GM21381 (cell line): ENCODE data around the gene CBLC.
A peak's percentile ranks its signal among the peaks of the same experiment; 100 is the strongest.

Experiments
- ATAC-seq: cut with Tn5 transposase; IDR thresholded peaks from one replicate; pipeline ENCODE4 v1.9.1; 2021; ENCODE audit warnings: mild to moderate bottlenecking, moderate library complexity; ENCODE audit not compliant: unreplicated experiment

The CBLC gene

DNA sequence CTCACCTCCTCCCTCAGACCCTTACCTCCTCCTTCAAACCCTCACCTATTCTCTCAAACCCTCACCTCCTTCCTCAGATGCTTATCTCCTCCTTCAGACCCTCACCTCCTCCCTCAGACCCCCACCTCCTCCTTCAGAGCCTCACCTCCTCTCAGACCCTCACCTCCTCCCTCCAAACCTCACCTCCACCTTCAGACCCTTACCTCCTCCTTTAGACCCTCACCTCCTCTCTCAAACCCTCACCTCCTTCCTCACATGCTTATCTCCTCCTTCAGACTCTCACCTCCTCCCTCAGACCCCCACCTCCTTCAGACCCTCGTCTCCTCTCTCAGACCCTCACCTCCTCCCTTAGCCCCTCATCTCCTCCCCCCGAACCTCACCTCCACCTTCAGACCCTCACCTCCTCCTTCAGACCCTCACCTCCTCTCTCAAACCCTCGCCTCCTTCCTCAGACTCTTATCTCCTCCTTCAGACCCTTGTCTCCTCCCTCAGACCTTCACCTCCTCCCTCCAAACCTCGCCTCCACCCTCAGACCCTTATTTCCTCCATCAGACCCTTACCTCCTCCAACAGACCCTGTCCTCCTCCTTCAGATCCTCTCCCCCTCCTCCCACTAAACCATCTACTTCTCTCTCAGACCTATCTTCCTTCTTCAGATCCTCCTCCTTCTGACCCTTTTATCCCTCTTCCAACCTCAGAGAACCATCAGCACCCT, 31.6 kb upstream of the CBLC start:
- no peak for ATAC-seq

DNA sequence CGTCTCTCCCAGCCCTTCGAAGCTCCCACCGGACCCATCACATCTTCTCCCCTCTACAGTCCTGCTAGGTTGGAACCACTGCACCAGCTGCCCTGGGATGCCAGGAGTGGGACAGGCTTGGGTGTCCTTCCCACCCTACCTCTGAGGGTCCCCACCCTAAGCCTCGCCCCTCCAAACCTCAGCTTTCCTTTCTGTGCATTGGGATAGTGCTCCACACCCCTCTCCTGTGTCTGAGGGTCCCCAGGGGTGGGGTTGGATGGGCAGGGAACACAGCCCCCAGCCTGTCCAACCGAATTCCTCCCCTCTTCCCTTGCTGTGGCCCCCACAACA, 31.1 kb upstream of the CBLC start:
- ATAC-seq, result no peak

DNA sequence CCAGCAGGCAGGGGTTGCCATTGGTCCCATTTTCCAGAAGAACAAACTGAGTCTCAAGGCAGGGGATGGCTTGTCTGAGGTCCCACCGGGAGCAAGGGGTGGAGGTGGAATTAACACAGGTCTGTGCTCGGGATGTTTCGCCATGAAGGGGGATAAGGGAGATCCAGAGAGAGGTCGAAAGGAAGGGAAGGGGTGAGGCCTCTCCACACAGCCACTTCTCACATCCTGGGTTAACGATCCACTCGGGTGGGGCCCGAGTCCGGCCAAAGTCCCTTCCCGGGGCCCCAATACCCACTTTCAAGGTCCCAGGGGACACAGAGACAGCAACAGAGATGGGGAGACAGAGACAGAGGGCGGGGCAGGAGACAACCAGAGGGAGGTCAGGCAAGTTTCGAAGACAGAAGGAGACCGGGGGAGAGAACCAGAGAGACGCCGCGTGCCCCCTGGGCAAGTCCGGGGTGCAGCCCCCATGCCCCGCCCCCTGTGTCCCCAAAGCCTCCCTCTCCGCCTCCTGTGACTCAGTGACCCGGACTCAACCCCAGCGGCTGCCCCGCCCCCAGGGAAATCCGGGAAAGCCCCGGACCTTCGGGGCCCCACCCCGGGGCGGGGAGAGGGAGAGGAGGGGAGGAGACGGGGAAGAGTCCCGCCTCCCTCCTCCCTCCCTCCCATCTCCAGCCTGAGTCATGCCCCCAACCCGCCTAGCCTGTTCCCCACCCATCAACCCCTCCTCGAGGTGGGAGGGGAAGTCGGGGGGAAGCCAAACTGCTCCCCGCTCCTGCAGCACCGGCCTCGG, 30.5 kb upstream of the CBLC start:
- ATAC-seq, result peak; percentile 40

DNA sequence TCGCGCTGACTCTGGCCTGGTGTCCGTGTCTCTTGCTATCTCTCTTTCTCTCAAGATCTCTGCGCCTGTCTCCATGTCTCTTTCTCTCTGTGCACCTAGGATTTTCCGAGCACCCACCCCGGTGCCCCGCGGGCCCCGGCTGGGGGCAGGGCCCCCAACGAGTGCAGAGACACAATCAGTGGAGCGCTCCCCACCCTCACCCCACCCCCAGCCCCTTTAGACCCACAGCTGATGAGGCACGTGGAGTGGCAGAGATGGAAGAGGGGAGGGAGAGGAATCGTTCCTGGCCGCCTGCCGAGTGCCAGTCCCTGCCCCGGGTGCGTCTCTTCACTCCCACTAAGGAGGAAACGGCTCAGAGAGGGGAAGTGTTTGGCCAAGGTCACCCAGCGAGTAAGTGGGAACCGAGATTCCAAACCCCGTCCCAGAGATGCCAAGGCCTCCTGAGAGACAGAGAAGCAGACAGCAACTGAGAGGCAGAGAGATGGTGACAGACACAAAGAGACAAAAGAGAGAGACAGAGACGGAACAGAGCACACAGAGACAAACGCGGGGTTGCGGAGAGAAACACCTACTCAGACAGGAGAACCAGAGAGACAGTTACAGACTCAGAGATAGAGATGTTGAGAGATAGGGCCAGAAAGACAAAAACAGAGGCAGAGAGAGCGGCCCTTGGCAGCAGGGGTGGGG, 29.8 kb upstream of the CBLC start:
- ATAC-seq, result peak; percentile 5

DNA sequence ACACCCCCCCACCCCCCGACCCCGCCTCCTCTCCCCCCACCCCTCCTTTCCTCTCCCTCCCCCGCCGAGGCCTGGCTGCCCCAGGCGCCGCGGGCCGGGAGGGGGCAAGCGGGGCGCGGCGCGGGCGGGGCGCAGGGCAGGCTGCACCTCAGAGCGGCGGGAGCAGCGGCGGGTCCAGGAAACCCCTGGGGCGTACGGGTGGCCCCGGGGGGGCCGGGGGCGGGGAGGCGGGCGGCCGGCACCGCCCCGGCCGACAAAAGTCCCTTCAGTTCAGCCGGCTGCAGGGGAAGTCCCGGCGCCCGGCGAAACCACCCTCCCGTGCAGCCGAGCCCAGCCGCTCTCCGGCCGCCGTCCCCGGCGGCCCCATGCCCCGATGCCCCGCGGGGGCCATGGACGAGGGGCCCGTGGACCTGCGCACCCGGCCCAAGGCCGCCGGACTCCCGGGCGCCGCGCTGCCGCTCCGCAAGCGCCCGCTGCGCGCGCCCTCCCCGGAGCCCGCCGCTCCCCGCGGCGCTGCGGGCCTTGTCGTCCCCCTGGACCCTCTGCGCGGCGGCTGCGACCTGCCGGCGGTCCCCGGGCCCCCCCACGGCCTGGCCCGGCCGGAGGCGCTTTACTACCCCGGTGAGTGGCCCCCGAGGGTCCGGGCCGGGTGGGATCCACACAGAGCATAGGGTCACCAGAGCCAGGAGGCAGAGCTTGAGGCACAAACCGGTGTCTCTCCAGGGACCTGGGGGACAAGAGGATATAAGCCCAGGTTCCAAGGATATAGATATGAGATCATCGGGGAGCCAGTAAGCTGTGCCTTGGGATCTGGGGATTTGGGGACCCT, 29.1 kb upstream of the CBLC start, which contains the start of gene BCL3:
Gene BCL3, plus strand, starts transcription at position 283 of the 829 bp plus-strand sequence. Its CDS starts 83 bp downstream, at position 366.
- peak; percentile 29 for ATAC-seq

DNA sequence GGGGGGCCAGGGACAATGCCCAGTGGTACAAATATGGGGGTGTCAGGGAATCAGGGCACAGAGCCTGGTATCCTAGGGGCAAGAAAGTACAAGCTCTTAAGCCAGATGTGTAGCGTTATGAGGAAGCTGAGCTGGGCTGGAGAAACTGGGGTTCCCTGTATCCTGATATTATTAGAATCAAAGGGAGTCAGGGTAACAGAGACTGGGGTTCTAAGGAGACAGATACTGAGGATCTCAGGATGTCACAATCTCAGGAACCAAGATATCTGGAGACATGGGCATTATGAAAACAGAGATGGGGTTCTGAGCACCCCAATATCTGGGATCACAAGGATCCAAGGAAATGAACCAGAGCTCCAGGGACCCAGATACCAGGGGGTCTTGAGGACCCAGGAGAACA, 28.4 kb upstream of the CBLC start:
- ATAC-seq, result no peak

DNA sequence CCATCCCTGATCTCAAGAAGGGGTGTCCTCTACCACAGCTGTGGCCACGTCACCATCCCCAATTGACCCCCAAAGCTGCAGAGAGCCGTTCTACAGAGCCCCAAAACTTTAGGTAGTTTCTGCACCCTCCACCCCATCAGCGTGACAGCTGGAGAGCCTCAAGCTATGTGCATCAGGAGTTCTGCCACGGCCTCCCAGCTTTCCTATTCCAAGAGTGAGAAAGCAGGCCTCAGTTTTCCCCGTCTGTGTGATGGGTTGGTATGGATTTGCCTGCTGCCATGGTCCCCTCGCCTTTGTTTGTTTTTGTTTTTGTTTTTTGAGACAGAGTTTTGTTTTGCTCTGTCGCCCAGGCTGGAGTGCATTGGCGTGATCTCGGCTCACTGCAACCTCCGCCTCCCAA, 27.7 kb upstream of the CBLC start:
- no peak for ATAC-seq

DNA sequence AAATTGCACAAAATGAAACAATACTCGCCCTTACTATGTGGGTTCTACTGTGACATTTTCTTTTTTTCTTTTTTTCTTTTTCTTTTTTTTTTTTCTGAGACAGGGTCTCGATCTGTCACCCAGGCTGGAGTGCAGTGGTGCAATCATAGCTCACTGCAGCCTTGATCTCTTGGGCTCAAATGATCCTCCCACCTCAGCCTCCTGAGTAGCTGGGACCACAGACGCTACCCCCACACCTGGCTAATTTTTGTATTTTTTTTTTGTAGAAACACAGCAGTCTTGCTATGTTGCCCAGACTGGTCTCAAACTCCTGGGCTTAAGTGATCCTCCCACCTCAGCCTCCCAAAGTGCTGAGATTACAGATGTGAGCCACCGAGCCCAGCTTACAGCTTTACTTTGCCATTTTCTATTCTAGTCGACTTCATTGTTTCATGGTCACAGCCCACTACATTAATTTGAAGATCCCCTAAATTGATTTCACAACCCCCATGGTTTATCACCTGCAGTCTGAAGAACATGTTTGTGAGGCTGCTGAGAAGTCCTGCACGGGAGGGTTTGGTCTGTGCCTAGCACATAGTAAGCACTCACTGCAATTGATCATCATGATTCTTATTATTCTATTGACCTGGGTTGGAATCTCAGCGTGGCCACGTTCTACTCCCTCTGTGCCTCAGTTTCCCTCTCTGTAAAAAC, 25.4 kb upstream of the CBLC start:
- ATAC-seq, result no peak

DNA sequence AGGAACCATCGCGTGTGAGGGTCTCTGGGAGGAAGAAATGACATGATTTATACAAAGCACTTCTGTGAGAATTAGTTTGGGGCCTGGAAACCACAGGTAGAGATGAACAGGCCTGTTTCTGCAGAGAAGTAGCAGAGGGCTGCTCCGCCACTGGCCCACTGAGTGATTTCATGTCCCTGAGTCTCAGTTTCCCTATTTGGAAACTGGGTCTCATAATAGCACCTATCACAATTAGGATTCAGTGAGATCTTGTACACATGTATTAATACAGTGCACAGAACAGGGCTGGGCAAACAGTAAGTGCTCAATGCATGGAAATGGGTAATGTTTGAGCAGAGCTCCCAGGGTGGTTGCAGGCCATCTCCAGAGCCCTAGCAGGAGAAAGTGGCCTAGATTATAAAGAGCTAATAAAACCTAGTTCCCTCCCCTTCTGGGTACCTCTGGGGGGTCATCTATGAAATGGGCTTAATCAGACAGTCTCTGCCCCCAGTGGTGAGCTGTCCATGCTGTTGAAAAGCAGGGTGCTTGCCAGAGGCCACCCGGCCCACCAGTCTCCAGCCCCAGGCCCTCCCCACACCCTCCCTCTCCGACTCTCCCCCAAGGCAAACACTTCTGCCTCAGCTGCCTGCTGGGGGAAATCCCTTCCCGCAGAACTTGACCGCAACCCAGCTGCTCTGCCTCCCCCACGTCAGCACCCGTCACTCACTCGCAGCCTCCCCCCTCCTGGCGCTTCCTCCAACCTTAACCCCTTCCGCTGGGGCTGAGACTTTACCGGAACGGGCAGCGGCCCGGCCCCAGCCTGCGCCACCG, 24.7 kb upstream of the CBLC start:
- ATAC-seq, result peak; percentile 66

DNA sequence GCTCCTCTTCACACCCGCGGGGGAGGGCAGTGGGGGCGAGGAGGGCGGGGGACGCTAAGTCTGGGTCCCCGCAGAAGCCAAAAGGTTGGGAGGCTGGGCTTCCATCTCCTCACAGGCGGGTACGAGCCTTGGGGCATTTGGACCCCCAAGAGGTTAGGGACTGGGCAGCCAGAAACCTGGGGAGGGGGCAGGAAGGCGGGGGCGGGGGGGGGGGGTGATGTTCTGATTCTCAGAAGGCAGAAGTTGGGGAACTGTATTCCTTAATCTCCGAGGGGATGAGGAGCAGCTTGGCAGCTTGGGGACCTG, 24.1 kb upstream of the CBLC start:
- no peak for ATAC-seq

DNA sequence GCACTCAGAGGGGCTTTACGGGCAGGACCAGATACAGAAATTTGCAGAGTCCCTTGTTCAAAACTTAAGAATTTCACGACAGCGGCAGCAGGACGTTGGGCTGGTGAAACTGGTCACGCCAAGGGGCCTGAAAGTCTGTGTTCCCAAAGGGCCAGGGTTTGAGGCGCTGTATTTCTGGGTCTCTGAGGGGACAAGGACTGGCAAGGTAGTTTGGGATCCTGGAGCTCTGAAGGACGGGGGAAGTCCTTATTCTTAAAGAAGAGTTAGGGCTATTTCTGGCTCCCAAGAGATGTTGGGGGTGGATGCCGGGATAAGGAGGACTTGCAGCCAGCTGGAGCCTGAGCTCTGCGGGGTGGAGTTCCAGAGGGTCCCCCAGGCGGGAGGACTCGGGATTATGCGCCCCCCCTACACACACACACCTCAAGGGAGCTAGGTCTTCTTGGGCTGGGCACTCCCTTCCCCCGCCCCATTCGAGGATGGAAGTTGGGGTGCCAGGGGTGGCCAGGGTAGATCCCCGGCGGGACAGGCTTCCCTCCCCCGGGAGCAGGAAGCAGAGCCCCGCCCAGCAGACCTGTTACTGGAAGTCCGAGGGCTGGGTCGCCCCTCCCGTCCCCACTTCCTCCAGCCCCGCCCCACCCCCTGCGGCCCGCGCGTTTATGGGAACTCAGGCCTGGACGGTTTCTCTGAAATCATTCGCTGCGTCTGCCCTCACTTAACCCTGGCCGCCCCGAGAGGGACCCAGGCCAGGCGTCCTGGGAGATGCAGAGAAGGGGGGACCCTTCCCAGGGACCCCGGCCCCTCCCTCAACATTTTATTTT, 23.5 kb upstream of the CBLC start:
- ATAC-seq, result peak; percentile 34

DNA sequence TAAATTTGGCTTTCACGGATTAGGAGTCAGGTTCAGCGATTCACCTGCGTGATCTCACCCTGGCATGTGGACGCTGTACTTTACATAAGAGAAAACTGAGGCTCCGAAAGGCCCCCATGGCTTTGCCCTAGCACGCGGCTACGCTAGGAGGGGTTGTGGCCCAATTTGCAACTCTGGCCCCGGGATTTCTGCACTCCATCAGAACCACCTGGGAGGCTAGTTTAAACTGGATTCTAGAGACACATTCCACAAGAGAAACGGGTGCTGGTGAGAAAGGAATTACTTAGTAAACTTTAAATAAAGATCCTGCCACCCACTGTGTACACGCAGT, 23.0 kb upstream of the CBLC start:
- ATAC-seq, result no peak

DNA sequence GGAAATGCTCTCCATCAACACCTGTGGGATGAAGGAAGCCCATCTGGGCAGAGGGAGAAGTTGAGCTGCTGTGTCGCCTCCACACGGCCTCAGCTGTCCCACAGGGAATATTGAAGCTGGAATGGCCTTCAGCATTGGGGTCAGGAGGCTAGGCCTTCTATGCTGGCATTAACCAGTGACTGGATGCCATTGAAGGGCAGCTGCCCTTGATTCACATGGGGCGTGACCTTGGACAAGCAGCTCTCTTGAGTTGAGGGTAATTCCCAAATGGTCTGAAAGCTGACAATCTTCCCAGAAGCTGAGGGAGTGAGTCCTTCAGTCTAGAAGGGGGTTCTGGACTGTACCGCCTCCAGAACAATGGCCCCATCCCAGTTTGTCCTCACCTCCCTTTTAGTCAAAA, 22.5 kb upstream of the CBLC start:
- no peak for ATAC-seq

DNA sequence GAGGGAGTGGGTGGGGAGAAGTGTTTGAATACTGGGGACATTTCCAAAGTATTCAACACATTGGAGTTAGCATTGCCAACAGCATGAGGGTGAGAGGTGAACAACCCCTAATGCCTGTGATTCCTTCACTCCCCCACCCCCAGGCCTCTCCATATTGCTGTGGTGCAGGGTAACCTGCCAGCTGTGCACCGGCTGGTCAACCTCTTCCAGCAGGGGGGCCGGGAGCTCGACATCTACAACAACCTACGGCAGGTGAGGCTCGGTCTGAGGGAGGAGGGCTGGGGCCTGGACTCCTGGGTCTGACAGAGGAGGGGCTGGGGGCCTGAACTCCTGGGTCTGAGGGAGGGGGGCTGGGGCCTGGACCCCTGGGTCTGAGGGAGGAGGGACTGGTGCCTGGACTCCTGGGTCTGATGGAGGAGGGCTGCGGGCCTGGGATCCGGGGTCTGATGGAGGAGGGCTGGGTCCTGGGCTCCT, 21.6 kb upstream of the CBLC start:
- no peak for ATAC-seq

DNA sequence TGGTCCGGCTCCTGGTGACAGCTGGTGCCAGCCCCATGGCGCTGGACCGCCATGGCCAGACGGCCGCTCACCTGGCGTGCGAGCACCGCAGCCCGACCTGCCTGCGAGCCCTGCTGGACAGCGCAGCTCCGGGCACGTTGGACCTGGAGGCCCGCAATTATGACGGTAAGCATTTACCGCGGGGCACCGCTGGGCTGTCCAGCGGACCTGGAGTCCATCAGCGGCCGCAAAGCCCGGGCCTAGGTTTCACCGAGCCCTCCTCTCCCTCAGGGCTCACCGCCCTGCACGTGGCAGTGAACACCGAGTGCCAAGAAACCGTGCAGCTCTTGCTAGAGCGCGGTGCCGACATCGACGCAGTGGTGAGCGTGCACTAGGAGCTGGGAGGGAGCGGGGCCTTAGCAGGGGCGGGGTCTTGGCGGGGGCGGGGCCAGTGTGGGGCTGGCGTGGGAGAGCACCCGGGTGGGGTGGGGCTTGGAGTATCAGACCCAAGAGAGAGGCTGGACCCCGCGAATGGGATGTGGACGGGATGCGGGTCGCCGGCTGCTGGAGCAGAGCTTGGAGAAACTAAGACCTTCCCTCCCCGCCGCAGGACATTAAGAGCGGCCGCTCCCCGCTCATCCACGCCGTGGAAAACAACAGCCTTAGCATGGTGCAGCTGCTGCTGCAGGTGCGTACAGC, 20.5 kb upstream of the CBLC start:
- ATAC-seq, result no peak

DNA sequence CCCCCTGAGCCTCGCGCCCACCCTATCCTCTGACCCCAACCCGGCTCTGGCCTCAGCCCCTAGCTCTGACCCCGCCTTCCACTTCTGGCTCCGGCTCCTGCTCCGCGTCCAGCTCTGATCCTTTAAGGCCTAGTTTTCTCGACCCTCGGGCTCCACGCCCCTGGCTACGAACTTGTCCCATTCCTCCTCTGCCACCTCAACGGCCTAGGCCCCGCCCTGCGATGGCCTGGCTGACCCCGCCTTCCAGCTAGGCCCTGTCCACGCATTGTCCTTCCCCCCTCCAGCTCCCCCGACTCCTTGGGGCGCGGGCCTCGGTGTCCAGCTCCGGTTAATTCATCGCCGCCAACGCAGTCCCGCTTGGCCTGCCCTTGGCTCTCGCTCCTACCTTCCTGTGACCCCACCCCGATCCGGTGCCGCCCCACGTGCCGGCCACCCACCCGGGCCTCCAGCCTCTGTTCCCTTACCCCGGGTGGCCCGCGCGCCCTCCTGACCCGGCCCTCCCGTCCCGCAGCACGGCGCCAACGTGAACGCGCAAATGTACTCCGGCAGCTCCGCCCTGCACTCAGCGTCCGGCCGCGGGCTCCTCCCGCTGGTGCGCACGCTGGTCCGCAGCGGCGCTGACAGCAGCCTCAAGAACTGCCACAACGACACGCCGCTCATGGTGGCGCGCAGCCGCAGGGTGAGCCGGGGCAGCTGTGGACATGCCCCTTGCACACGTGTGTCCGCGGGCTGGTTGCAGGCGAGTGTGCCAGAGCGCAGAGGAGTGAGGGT, 19.8 kb upstream of the CBLC start:
- ATAC-seq, result no peak

DNA sequence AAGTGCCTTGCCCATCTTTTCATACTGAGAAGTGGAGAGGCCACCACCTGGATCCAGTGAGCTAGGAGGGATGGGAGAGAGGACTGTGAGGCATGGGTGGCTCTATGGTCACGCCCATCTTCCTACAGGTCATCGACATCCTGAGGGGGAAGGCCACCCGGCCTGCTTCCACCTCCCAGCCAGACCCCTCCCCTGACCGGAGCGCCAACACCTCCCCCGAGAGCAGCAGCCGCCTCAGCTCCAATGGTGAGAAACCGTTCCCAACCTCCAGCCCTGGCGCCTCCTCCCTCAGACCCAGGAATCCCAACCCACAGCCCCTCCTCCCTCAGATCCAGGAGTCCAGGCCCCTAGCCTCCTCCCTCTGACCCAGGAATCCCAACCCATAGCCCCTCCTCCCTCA, 19.1 kb upstream of the CBLC start:
- no peak for ATAC-seq
